GM18907 (cell line): ENCODE data around the gene PER3.

Experiments used
- ATAC-seq: cut with Tn5 transposase; IDR thresholded peaks from one replicate; pipeline ENCODE4 v1.9.1; 2021; ENCODE audit warnings: mild to moderate bottlenecking, moderate library complexity; ENCODE audit not compliant: unreplicated experiment

Gene PER3

DNA sequence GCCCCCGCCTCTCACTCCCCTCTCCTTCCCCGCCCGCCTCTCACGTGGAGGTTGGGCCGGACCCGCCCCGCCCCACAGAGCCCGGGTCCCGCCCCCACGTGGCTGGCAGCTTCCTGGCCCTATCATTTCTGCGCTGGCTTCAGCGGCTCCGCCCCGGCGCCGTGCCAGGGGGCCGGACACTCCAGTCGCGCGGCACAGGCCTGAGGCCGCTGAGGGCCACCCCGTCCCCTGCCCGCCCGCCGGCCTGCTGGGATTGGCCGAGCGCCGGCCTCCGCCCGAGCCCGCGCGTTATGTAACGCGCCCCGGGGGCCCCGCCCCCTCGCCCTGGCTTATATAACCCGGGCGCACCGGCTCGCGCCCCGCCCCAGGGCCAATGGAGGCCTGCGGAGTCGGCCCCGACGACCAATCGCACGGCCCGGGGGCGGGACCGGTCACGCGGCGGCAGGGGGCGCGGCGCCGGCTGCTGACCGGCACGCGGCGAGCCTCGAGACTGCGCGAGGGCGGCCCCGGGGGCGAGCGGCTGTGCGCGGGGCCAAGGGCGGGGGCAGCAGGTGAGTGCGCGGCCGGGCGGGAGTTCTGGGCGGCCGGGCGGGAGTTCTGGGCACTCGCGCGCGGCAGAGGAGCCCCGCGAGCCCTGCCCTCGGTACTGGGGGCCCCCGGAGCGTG lies at the start of gene PER3:
TSS of gene PER3 (plus strand) at position 466 of the 666 bp plus-strand sequence. CDS start 587 bp downstream, outside the sequence.
- peak; percentile 90 for ATAC-seq

DNA sequence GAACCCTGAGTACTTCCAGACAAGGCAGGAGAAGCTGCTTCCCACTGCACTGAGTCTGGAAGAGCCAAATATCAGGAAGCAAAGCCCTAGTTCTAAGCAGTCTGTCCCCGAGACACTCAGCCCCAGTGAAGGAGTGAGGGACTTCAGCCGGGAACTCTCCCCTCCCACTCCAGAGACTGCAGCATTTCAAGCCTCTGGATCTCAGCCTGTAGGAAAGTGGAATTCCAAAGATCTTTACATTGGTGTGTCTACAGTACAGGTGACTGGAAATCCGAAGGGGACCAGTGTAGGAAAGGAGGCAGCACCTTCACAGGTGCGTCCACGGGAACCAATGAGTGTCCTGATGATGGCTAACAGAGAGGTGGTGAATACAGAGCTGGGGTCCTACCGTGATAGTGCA lies 46.0 kb upstream of the PER3 start:
- ATAC-seq = no peak

DNA sequence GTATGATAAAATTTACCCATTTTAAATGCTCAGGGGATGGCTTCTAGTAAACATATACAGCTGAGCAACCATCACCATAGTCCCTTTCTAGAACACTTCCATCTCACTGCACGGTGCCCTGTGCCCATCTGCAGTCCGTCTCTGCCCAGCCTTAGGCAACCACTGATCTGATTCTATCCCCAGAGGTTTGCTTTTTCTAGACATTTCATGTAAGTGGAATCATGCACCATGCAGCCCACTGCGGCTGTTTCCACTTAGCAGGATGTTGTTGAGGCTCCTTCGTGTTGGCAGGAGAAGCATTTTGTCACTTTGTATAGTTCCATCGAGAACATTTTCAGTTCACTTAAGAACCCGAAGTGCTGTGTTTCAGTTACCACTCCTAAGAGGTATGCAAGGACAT lies 40.7 kb upstream of the PER3 start:
- no peak for ATAC-seq

DNA sequence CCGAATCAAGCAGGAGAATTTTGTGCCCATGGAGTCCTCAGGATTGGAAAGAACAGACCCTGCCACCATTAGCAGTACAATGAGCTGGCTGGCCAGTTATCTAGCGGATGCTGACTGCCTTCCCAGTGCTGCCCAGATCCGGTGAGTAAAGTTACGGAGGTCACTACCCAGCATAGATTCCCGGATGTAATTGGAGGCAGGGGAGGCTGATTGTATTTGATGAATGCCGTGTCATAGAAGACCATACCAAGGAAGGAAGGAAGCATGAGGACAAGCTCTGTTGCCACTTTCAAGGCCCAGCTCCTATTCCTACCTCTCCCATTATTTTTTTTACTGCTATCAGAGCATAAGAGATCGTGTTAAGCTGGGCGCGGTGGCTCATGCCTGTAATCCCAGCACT lies 39.2 kb upstream of the PER3 start:
- ATAC-seq = no peak

DNA sequence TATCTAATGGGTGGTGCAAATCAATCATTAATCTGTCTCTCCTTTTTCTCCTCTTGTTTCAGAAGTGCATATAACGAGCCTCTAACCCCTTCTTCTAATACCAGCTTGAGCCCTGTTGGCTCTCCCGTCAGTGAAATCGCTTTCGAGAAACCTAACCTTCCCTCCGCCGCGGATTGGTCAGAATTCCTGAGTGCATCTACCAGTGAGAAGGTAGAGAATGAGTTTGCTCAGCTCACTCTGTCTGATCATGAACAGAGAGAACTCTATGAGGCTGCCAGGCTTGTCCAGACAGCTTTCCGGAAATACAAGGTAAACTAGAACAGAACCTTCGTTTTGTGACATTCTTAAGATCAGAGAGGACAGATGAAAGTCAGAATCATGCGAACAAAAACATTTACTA lies 38.3 kb upstream of the PER3 start:
- no peak for ATAC-seq

DNA sequence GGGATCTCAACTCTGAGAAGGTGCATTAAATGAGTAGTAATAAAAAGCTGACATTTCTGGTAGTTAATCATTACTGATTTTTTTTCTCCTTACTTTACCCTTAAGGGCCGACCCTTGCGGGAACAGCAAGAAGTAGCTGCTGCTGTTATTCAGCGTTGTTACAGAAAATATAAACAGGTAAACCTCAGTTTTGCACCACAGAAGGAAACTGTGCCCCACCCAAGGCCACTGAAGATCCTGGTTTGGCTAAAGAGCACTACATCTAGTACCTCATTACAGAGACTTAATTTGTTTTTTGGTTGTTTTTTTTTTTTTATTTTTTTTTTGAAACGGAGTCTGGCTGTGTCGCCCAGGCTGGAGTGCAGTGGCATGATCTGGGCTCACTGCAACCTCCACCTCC lies 36.5 kb upstream of the PER3 start:
- no peak for ATAC-seq

DNA sequence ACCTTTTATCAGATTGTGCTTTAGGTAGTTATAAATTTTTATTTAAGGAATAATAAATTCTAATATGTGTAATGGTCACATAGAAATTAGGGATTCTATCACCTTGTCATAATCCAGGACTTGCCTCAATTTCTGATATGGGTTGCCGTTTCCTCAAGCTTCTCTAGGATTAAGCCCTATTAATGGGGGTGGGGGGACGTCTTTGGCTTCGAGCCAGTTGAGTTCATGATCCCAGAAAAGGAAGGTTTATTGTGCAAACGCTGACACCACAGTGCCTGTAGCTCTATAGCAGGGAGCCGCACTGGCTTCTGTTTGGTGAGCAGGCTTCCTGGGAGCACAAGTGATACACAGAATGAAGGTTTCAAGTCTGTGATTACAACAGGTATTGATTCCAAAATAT lies 35.0 kb upstream of the PER3 start:
- ATAC-seq = no peak

DNA sequence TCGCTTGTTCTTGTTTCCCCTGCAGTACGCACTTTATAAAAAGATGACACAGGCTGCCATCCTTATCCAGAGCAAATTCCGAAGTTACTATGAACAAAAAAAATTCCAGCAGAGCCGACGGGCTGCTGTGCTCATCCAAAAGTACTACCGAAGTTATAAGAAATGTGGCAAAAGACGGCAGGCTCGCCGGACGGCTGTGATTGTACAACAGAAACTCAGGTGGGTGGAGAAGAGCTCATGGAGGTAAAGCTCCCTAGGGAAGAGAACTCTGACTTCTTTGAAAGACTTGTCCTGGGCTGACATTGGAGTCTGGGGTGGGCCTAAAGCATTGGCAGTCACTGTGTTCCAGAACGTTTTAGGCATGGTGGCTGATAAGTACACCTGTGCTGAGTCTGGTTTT lies 32.9 kb upstream of the PER3 start:
- no peak for ATAC-seq

DNA sequence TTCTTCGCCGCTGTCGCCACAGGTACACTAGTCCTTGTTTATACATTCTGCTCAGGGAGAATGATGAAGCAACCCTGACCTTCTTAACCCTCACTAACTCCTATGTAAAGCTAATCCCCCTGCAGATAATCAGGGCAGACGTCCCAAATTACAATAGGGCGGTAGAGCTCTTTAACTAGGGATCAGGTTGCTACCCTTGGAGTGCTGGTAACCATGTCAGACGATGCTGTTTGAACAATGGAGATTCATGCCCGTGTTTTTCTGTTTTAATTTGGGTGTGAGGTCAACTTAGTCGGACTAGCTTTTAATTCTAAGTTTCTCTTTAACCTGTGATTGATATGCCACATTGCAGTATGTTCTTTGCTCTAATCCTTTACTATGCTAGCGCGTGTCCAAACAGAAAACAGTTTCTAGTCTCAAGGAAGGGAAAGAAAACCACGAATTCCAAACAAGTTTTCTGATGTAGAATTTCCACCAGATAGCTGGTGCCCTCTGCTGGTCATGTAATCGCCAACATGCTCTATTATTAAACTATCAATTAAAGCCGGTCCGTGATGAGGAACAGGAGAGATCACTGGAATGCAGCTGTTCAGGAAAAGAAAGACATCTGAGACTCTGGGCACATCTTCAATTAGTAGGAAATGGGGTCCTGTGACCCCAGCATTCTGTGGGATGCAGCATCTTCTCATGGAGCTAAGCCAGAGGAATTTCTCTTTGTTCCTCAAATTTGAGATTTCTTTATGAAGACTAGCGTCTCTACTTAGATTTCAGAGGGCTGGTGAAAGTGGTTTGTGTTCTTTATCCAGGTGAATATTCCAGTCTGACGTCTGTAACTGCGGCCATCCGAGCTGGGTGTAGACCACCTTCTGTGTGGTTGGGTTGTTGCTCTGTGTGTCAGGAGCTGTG lies 31.3 kb upstream of the PER3 start:
- ATAC-seq = no peak

DNA sequence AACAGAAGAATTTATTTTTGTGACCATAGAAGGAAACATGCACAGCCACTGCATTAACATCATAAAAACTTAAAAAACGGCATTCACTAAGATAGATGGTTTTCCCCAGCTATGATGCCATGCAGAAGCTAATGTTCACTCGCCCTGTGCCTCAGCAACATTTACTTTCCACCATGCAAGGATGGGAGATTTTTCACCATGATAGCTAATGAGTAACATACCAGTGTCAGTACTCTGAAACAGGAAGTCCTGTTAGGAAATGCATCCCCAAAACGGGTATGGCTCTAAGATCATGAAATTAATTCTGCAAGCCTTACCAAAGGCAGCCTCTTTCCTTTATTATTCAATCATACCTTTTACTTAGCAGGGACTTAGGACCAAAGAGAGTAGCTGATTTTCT lies 30.4 kb upstream of the PER3 start:
- no peak for ATAC-seq

DNA sequence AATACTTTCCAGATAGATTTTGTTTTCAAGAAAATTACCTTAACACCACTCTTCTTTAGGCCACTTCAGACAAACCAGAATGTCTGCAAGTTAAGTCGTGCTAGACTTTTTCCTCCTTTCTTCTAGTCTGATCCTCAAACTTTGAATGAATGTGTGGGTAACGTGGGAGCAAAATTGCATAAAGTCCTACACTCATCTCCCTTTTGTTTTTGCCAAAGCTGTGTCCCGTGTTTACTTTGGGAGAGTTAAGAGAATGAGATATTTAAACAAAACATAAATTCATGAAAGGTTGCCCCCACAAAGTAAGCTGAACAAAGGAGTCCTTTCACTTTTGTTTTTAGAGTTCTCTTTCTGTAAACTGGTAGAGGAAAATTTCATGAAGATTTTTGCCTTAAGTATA lies 29.9 kb upstream of the PER3 start:
- no peak for ATAC-seq

DNA sequence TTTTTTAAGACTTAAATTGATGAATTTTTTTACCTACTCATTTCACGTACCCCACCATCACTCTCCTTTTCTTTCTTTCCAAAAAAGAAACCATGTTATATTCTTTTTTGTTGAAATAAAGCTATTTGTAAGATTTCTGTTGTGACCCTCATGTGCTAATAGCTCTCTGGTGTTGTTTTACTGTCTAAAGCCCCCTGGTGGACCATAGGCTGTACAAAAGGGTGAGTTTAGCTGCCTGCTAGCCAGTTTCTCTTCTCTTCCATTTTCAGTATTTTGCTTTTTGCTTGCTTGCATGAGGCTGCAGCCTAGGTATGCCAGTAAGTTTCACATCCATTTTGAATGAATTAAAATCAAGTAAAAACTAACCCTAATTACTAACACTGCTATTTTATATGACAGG lies 28.6 kb upstream of the PER3 start:
- ATAC-seq = no peak

DNA sequence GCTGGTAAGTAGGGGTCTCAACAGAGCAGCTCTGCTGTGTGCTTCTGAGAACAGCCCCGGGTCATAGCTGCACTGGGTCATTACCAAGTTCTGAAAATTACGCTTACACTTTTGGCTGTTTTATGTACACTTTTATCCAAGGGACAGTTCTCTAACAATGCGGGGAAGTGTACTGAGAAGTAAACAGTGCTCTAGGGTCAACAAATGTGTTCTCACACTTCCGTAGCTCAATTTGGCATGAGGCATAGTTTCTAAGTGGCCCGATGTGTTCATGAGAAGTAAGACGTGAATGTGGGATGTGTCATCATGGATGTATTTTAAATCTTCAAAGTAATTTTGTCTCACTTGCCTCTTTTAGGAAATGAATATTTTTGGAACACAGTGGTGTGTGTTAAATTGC lies 23.8 kb upstream of the PER3 start:
- no peak for ATAC-seq

DNA sequence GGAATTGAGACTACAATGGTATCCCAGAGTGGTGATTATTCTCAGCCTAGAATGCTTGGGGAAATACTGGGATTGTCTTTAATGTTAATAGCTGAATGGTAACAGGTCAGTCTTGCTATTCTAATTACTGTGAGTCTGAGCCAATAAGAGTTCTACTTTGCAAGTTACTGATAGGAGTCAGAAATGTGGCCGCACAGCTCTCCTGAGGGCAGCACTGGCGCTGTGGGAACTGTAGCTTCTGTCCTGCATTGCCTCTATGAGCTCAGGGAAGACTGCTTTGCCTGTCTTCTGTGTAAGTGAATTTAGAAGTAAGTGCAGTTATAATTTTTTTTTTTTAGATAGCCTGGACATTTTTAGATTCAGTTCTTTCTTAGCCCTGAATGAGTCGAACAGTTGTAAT lies 23.0 kb upstream of the PER3 start:
- no peak for ATAC-seq

DNA sequence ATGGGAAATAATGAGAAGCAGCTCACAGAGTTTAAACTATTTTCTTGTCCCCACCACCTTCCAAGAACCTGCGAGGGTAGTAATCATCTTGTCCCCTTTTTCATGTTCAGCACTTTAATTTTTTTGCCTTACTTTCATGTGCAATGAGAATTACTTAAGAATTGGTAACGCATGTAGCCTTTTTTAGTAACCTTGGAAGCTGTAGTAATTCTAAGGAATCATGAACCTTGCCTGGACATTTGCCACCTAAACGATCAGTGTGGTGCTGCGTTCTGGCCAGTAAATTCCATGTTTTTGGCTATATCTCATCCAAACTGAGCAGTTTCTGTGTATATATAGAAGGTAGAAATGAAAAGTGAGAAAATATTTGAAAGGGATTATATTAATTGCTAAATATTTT lies 16.9 kb upstream of the PER3 start:
- ATAC-seq = no peak

DNA sequence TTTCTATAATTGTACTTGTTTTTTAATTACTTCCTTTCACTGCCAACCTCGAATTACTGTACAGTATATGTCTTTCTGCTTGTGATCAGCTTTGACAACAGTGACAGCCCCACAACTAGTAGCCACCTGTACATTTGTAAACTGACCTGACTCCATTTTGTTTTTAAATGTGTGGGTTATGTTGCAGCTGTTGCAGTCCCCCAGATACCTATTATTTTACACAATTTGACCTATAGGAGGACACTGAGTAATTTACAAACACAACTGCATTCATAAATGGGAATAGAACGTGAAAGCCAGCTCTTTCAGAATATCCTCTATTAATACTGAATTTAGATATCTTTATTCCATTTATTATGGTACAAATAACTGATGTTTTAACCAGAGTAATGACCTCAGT lies 15.5 kb upstream of the PER3 start:
- no peak for ATAC-seq

DNA sequence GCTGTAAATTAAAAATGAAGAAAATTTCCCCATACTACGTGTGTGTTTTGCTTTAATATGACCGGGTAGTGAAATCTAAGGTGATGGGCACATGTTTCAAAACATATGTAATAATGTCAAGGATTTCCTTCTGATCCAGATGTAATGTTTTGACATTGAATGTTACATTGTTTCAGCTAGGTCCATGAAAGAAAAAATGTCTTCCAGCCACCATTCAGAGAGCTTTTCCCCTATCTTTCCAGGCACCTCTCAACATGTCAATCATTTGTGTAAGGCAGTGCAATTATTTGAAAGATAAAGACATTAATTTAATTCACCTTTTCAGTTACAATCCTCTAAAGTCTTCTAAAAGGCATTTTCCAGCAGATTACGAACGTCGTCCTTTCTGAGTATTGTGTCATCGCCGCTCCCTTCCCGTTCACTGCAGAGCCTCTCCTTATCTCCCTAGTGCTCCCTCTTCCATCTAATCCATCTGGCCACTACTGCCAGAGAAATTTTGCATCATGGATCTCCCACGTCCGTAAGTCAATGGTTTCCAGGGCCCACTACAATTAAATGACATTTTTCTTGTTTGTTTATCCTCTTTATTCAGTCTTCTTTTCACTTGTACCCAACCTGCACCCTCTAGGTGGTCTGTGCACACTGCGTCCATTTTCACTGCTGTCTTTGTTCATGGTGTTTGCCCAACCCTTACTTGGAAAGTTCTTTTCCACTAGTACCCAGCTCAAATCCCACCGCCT lies 14.2 kb upstream of the PER3 start:
- ATAC-seq = no peak

DNA sequence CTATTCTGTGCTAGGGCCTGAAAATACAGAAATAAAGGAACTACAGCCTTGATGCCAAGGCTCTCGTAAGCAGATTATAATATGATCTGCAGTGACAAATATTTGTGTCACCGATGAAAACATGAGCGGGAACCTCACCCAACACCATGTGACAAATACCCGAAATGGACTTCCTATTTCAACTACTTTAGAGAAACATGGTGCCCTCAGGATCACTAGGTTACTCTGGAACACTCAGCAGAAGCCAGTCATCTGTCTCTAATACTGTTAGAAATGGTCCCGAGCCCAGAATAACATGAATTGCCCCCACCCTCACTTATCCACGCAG lies 13.5 kb upstream of the PER3 start:
- peak; percentile 10 for ATAC-seq

DNA sequence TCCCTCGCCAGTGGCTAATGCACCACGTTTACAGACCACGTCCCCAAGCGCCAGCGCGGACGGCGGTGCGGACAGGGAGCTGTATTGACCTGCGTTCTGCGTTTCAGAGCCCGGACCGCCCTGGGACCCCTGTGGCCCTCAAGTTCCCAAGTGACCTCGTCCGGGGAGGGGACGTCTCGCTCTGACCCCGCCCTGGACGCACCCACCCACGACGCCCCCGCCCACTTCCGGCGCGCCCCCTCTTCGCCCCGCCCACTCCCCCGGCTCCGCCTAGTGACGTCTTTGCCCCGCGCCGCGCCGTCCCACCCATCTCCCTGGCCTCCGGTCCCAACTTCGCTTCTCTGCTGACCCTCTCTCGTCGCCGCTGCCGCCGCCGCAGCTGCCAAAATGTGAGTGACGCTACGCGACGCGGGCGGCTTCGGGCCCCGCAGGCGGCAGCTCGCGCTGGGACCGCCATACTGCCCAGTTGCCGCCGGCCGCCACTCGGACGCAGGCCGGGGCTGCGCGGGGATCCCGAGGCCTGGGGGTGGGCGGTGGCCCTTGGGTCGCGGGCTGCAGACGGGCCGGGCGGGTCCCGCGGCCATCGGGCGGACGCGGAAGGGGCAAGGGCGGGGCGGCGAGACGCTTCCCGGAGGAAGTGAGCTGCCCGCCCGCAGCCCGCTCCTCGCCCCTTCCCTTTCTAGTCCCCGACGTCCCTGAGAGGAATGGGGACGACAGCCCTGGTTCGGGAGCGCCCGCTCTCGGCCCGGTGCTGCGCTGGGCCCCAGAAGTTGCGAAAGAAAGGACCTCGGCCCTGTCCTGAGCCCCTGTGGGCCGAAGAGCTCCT lies 12.9 kb upstream of the PER3 start, which contains the start of gene VAMP3:
TSS of gene VAMP3 (plus strand) at position 300 of the 826 bp plus-strand sequence. CDS start at position 388, 88 bp downstream.
- peak; percentile 69 for ATAC-seq

DNA sequence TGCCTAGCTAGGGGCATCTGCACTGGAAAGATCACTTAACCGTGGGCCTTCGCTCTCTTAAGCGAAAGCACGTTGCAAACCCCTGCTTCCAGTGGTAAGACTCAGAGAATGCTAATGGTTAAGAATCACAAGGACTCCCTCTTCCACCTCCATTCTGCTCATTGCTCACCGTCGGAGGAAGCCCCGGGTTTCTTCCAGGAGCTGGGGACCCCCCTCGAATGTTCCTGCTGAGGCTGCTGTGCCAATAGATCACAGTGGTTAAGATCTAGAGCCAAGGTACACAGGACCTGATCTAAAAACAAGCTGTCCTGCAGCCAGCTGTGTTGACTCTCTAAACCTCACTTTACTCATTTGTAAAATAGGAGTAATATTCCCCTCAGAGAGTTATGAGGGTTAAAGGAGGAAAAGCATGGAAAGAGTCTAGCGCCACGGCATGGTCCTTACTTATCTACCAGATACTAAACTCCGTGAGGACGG lies 12.2 kb upstream of the PER3 start:
- ATAC-seq = no peak

DNA sequence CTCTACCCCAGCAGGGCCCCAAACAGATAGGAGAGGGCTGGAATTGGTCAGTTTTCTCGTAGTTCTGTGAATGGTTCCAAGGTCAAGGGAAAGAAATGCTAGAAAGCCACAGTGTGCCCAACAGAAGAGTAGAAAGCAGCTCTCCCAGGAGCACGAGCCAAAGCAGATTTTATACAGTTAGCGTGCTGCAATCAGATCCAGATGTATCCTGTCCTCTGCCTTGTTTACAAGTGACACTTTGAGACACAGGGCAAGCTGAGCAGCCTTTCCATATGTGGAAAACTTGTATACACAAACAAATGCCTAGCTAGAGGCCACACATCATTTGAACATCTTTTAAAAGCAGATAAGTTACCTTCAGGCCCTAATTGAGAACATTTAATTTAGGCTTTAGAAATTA lies 6.5 kb upstream of the PER3 start:
- no peak for ATAC-seq
